OCI-LY7 (cell line): Measurements from ENCODE around the gene MNAT1. TPM values are rescaled to one million over a fixed set of nuclear protein-coding genes. Genes with fewer than 3 reads are reported as not detected.
A peak's percentile ranks its signal among the peaks of the same experiment; 100 is the strongest.

Experiments used
- BruUV-seq: library from RNA; stranded (reverse); fragments of 400-500 nt; replicated peaks from 2 replicates; lab custom pipeline; 2021; lab: Mats Ljungman, UMichigan
- CTCF ChIA-PET: fragments of 300-600 bp; sonication (Branson Sonifier 250); formaldehyde crosslinking; loops from one replicate; lab custom pipeline; 2022; ENCODE audit warnings: antibody characterized with exemption; ENCODE audit not compliant: unreplicated experiment; lab: Charles Lee
- POLR2A ChIA-PET: fragments of 300-600 bp; sonication (Branson Sonifier 250); formaldehyde crosslinking; loops from one replicate; lab custom pipeline; 2022; ENCODE audit warnings: antibody characterized with exemption; lab: Charles Lee
- DNase-seq: peaks from one replicate; pipeline ENCODE4 v3.0.0-alpha.2; 2015; ENCODE audit warnings: low spot score
- H2AFZ ChIP-seq: fragments of 200-600 bp; sonication (generic), shearing (Covaris generic); 2 replicates; pipeline ENCODE4 v1.6.1; 2014; ENCODE audit warnings: mild to moderate bottlenecking, antibody characterized with exemption, low read length, moderate library complexity
- H3K27ac ChIP-seq: fragments of 200-600 bp; sonication (generic); 2 replicates; pipeline ENCODE4 v1.5.1; 2014; ENCODE audit warnings: mixed run types, low read depth, mild to moderate bottlenecking, moderate library complexity, low read length, inconsistent platforms; ENCODE audit not compliant: poor library complexity, severe bottlenecking
- H3K36me3 ChIP-seq: fragments of 200-600 bp; sonication (generic); 2 replicates; pipeline ENCODE4 v1.6.1; 2014; ENCODE audit warnings: mild to moderate bottlenecking, antibody characterized with exemption, low read length, moderate library complexity, mixed read lengths; ENCODE audit not compliant: insufficient read depth
- H3K4me1 ChIP-seq: fragments of 200-600 bp; sonication (generic); 2 replicates; pipeline ENCODE4 v1.5.1; 2014; ENCODE audit warnings: mild to moderate bottlenecking, low read length; ENCODE audit not compliant: insufficient read depth, poor library complexity, severe bottlenecking
- H3K4me2 ChIP-seq: fragments of 200-600 bp; sonication (generic); 2 replicates; pipeline ENCODE4 v1.6.1; 2014; ENCODE audit warnings: mild to moderate bottlenecking, low read length
- H3K4me3 ChIP-seq: fragments of 200-600 bp; sonication (generic); 2 replicates; pipeline ENCODE4 v1.5.1; 2014; ENCODE audit warnings: mild to moderate bottlenecking, low read depth, low read length; ENCODE audit not compliant: poor library complexity, severe bottlenecking
- H3K79me2 ChIP-seq: fragments of 200-600 bp; sonication (generic); 2 replicates; pipeline ENCODE4 v1.6.1; 2016; ENCODE audit warnings: low read depth, mild to moderate bottlenecking, low read length, moderate library complexity, mixed read lengths; ENCODE audit not compliant: insufficient read depth
- H3K9me2 ChIP-seq: fragments of 200-600 bp; sonication (generic); 2 replicates; pipeline ENCODE4 v1.6.1; 2016; ENCODE audit warnings: mild to moderate bottlenecking, low read length, mixed read lengths; ENCODE audit not compliant: insufficient read depth
- H3K9me3 ChIP-seq: fragments of 200-600 bp; sonication (generic); 2 replicates; pipeline ENCODE4 v1.6.1; 2014; ENCODE audit warnings: mild to moderate bottlenecking, mixed run types, low read length, mixed read lengths
- H4K20me1 ChIP-seq: fragments of 200-600 bp; sonication (generic); 2 replicates; pipeline ENCODE4 v1.6.1; 2014; ENCODE audit warnings: mild to moderate bottlenecking, antibody characterized with exemption, low read length, moderate library complexity, mixed read lengths; ENCODE audit not compliant: insufficient read depth
- CTCF ChIP-seq: fragments of 200-600 bp; sonication (generic); conservative IDR thresholded peaks from 2 replicates; pipeline ENCODE4 v1.5.1; 2014; ENCODE audit warnings: mild to moderate bottlenecking, antibody characterized with exemption, low read length, moderate library complexity, mixed read lengths
- EZH2phosphoT487 ChIP-seq: fragments of 200-600 bp; sonication (generic); IDR thresholded peaks from 2 replicates; pipeline ENCODE4 v1.6.1; 2018; ENCODE audit warnings: low read depth, borderline replicate concordance, mild to moderate bottlenecking, mixed run types, antibody characterized with exemption, low read length, moderate library complexity, mixed read lengths
- intact Hi-C: fragments of 100-400 bp; cut with micrococcal nuclease; formaldehyde crosslinking; loops from one replicate; pipeline ENCODE4 v1.10.0; 2022; ENCODE audit not compliant: unreplicated experiment
- total RNA-seq, 2 experiments: library from RNA; depleted of rRNA in 1 of 2; stranded (reverse); fragments of >200 nt in 1 of 2; shearing (Covaris generic) in 1 of 2; gene quantifications; 2 replicates each; pipeline ENCODE4 v1.2.3, GENCODE V29; 2014 to 2022

Gene MNAT1
- total RNA-seq, 2 experiments from 2014 or later, result 58.5 to 60.9 TPM

GRCh38 chr14:60980811-60981632 lies 246.5 kb downstream of the MNAT1 start, which contains the start of the genes SLC38A6 and TRMT5:
Gene SLC38A6, plus strand, starts transcription at chr14:60981245. Its CDS starts 33 bp downstream, at chr14:60981278.
Gene TRMT5, minus strand, starts transcription at chr14:60981079. Its CDS starts 106 bp downstream, at chr14:60980973.
- H3K9me2 ChIP-seq, result no peaks in the 10 kb centered on the region
- peak within 1 kb of the TSS; percentile 38 for H3K27ac ChIP-seq
- ChIA-PET CTCF (no interaction called here), POLR2A (interaction anchor here (0.7 to 1.5 kb wide), 9 partner anchors 13 to 322 kb away, joined by 3 to 6 read pairs (median 3); partner anchors contain the start of gene MNAT1)
- H3K79me2 ChIP-seq, result peaks cover 38% of the 10 kb centered on the region; the same call in 1 of the 2 replicates
- BruUV-seq, result TSS peak; percentile 46
- TF ChIP-seq CTCF (no peak), EZH2phosphoT487 (no peak)
- H3K4me1 ChIP-seq, result peaks cover 41% of the 10 kb centered on the region
- peaks cover 44% of the 10 kb centered on the region for H3K36me3 ChIP-seq
- peak; percentile 88 for DNase-seq
- peak within 1 kb of the TSS; percentile 81 for H3K4me3 ChIP-seq
- intact Hi-C loops, result loop anchor here (1.0 to 5.0 kb wide), 3 partner anchors 166 to 324 kb away; partner anchors contain the start of gene MNAT1
- no peaks in the 10 kb centered on the region for H3K9me3 ChIP-seq
- peak within 1 kb of the TSS; percentile 89 for H2AFZ ChIP-seq
- peak within 1 kb of the TSS; percentile 83 for H3K4me2 ChIP-seq
- no peaks in the 10 kb centered on the region for H4K20me1 ChIP-seq

GRCh38 chr14:60981633-60982455 lies 247.3 kb downstream of the MNAT1 start:
- peaks cover 41% of the 10 kb centered on the region for H3K36me3 ChIP-seq
- intact Hi-C loops, result loop anchor here (1.0 to 5.0 kb wide), 3 partner anchors 167 to 325 kb away; partner anchors contain the start of gene MNAT1
- no peaks in the 10 kb centered on the region for H3K9me2 ChIP-seq
- no peak overlapping the region for H3K27ac ChIP-seq
- peaks cover 41% of the 10 kb centered on the region for H3K4me1 ChIP-seq
- no peak for TF ChIP-seq EZH2phosphoT487
- no peak for TF ChIP-seq CTCF
- no TSS peak for BruUV-seq
- ChIA-PET CTCF (no interaction called here), POLR2A (interaction anchor here (0.6 to 1.5 kb wide), 8 partner anchors 10 to 248 kb away, joined by 3 to 6 read pairs (median 3); partner anchors contain the start of gene MNAT1)
- H4K20me1 ChIP-seq, result no peaks in the 10 kb centered on the region
- H2AFZ ChIP-seq, result peak overlapping the region; percentile 89
- H3K79me2 ChIP-seq, result peaks cover 38% of the 10 kb centered on the region; the same call in 1 of the 2 replicates
- DNase-seq, result no peak
- H3K4me3 ChIP-seq, result peak overlapping the region; percentile 81
- H3K9me3 ChIP-seq, result no peaks in the 10 kb centered on the region
- H3K4me2 ChIP-seq, result peak overlapping the region; percentile 83
